CD14-positive monocyte (primary cell): ENCODE results near the gene GALK2. TPM values are rescaled to one million over a fixed set of nuclear protein-coding genes. Genes with fewer than 3 reads are reported as not detected.

ENCODE experiments used
- DNase-seq, 3 donors: peaks; one replicate each; pipeline ENCODE4 v3.0.0-alpha.2; 2011 to 2022
- H2AFZ ChIP-seq: 2 replicates; pipeline ENCODE4 v1.6.0; 2012; ENCODE audit warnings: mild to moderate bottlenecking, low read depth, low read length, inconsistent platforms; ENCODE audit not compliant: insufficient read depth, poor library complexity, severe bottlenecking
- H3K27ac ChIP-seq, 2 donors: 1 replicate in 1 of 2; 2 replicates in 1 of 2; pipeline ENCODE4 v1.5.1; 2012 to 2013; ENCODE audit warnings: low read length in 2 of 2, control low read depth in 1 of 2, inconsistent platforms in 1 of 2, low read depth in 1 of 2, mild to moderate bottlenecking in 1 of 2
- H3K27me3 ChIP-seq, 2 donors: one replicate each; pipeline versions ENCODE4 v1.6.0 to v1.6.1; 2011 to 2013; ENCODE audit warnings: low read length in 2 of 2; ENCODE audit not compliant: control insufficient read depth in 2 of 2, insufficient read depth in 2 of 2
- H3K36me3 ChIP-seq, 2 donors: replicated peaks in 1 of 2; 1 replicate in 1 of 2; 2 replicates in 1 of 2; pipeline versions ENCODE4 v1.5.1 to v1.6.1; 2012 to 2013; ENCODE audit warnings: low read length in 2 of 2, control low read depth in 1 of 2, inconsistent platforms in 1 of 2, mild to moderate bottlenecking in 1 of 2; ENCODE audit not compliant: insufficient read depth in 2 of 2, control insufficient read depth in 1 of 2
- H3K4me1 ChIP-seq, 2 donors: 1 replicate in 1 of 2; 2 replicates in 1 of 2; pipeline versions ENCODE4 v1.5.1 to v1.6.1; 2012 to 2013; ENCODE audit warnings: low read length in 2 of 2, control low read depth in 1 of 2, inconsistent platforms in 1 of 2, mild to moderate bottlenecking in 1 of 2, moderate library complexity in 1 of 2; ENCODE audit not compliant: insufficient read depth in 2 of 2, control insufficient read depth in 1 of 2
- H3K4me2 ChIP-seq: replicated peaks from 2 replicates; pipeline ENCODE3; 2012; ENCODE audit warnings: low read length, moderate library complexity, mild to moderate bottlenecking; ENCODE audit not compliant: poor library complexity, severe bottlenecking; ENCODE audit errors: extremely low read depth
- H3K4me3 ChIP-seq, 3 experiments: fragments of 200-600 bp in 1 of 3; sonication (generic) in 1 of 3; replicated peaks in 1 of 3; 1 replicate in 2 of 3; 2 replicates in 1 of 3; pipeline ENCODE4 v1.5.1; 2011 to 2013; ENCODE audit warnings: low read length in 3 of 3, mild to moderate bottlenecking in 3 of 3, control low read depth in 2 of 3, low read depth in 2 of 3, inconsistent platforms in 1 of 3, moderate library complexity in 1 of 3
- H3K79me2 ChIP-seq: 2 replicates; pipeline ENCODE4 v1.6.0; 2012; ENCODE audit warnings: mild to moderate bottlenecking, control low read depth, inconsistent platforms, low read length, moderate library complexity; ENCODE audit not compliant: insufficient read depth
- H3K9ac ChIP-seq: 2 replicates; pipeline ENCODE4 v1.6.0; 2017; ENCODE audit warnings: low read length, mild to moderate bottlenecking; ENCODE audit not compliant: insufficient read depth, poor library complexity, severe bottlenecking
- H3K9me3 ChIP-seq, 2 donors: replicated peaks in 1 of 2; 1 replicate in 1 of 2; 2 replicates in 1 of 2; pipeline versions ENCODE4 v1.5.1 to v1.6.1; 2012 to 2013; ENCODE audit warnings: low read length in 2 of 2, control low read depth in 1 of 2; ENCODE audit not compliant: control insufficient read depth in 1 of 2, insufficient read depth in 1 of 2
- H4K20me1 ChIP-seq: 2 replicates; pipeline ENCODE4 v1.6.0; 2012; ENCODE audit warnings: mild to moderate bottlenecking, low read length, control low read depth, moderate library complexity; ENCODE audit not compliant: insufficient read depth
- H3K27ac Mint-ChIP-seq, 7 donors: one replicate each; pipeline ENCODE4 v1.8.0; 2020; ENCODE audit warnings: mild to moderate bottlenecking in 7 of 7, mixed read lengths in 7 of 7, moderate library complexity in 6 of 7, inconsistent platforms in 2 of 7
- H3K27me3 Mint-ChIP-seq, 3 donors: one replicate each; pipeline ENCODE4 v1.8.0; 2021 to 2022; ENCODE audit warnings: low read depth in 3 of 3, mild to moderate bottlenecking in 3 of 3, mixed read lengths in 3 of 3, moderate library complexity in 3 of 3, inconsistent platforms in 1 of 3
- H3K36me3 Mint-ChIP-seq, 2 donors: one replicate each; pipeline ENCODE4 v1.8.0; 2020; ENCODE audit warnings: mixed read lengths in 2 of 2, inconsistent platforms in 1 of 2, mild to moderate bottlenecking in 1 of 2
- H3K4me1 Mint-ChIP-seq: one replicate; pipeline ENCODE4 v1.8.0; 2020; ENCODE audit warnings: mild to moderate bottlenecking, mixed read lengths
- H3K4me3 Mint-ChIP-seq, 2 donors: one replicate each; pipeline ENCODE4 v1.8.0; 2020; ENCODE audit warnings: mild to moderate bottlenecking in 2 of 2, mixed read lengths in 2 of 2, moderate library complexity in 1 of 2
- H3K9me3 Mint-ChIP-seq, 7 donors: one replicate each; pipeline ENCODE4 v1.8.0; 2020 to 2022; ENCODE audit warnings: mixed read lengths in 7 of 7, mild to moderate bottlenecking in 6 of 7, moderate library complexity in 6 of 7, inconsistent platforms in 2 of 7
- WGBS: methylation state at CpG from one replicate; pipeline ENCODE4 v1.1.5; 2013; ENCODE audit warnings: missing lambda C conversion rate; ENCODE audit not compliant: insufficient coverage; 5-methylcytosine and 5-hydroxymethylcytosine counted together
- intact Hi-C, 2 donors: fragments of 100-400 bp; cut with micrococcal nuclease; formaldehyde crosslinking; loops; one replicate each; pipeline versions ENCODE4 v1.15.0 to v1.15.1; 2023
- polyA plus RNA-seq, 3 donors: library from polyadenylated mRNA; depleted of rRNA in 1 of 3; unstranded in 2 of 3; stranded (reverse) in 1 of 3; fragments of 300-500 nt in 2 of 3; fragments of >200 nt in 1 of 3; fragmentation: Illumina TruSeq in 2 of 3; gene quantifications; 1 replicate in 2 of 3; 2 replicates in 1 of 3; pipeline ENCODE4 v1.2.3, GENCODE V29; 2012 to 2021
- TF ChIP-seq, protein P1 (sequence below): fragments of 200-600 bp; IDR thresholded peaks from one replicate; pipeline ENCODE4 v1.8.0; 2022; ENCODE audit warnings: antibody characterized with exemption, mild to moderate bottlenecking

GALK2 gene
- polyA plus RNA-seq, 3 donors, result 14.2 to 16.9 (median 14.5) TPM

DNA sequence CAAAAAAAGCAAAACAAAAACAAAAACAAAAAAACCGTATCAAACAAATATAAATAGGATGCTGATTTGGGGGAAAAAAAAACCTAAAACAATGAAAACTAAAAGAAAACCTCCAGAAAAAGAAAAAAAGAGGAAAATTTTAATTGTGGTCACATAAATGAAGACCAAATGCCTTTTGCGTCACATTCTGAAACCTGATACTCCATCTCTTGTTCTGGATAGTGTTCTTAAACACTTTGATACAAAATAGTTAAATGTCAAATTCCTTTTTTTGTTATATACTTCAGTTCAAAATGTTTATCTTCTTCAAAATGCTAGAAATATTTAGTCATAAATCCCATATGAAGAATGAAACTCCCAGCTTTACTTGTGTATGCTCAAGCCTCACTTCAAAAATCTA is 45.7 kb upstream of the GALK2 start:
- Mint-ChIP-seq H3K27me3 (no peaks in the 10 kb centered on the region), H3K9me3 (no peaks in the 10 kb centered on the region), H3K4me3 (no peak overlapping the region), H3K27ac (no peak overlapping the region), H3K36me3 (peaks cover 24 to 45% of the 10 kb centered on the region in 2 donors), H3K4me1 (no peaks in the 10 kb centered on the region)
- H3K79me2 ChIP-seq, result no peaks in the 10 kb centered on the region
- H3K36me3 ChIP-seq, result peaks cover 36 to 54% of the 10 kb centered on the region in 2 donors
- no CpG with 5 or more reads among the region's 2 CpGs for WGBS
- H4K20me1 ChIP-seq, result no peaks in the 10 kb centered on the region
- no peak overlapping the region for H3K9ac ChIP-seq
- H3K4me2 ChIP-seq, result no peak overlapping the region
- no peak overlapping the region for H2AFZ ChIP-seq
- no peaks in the 10 kb centered on the region for H3K9me3 ChIP-seq
- H3K4me3 ChIP-seq, result no peak overlapping the region
- TF ChIP-seq, protein P1, sequence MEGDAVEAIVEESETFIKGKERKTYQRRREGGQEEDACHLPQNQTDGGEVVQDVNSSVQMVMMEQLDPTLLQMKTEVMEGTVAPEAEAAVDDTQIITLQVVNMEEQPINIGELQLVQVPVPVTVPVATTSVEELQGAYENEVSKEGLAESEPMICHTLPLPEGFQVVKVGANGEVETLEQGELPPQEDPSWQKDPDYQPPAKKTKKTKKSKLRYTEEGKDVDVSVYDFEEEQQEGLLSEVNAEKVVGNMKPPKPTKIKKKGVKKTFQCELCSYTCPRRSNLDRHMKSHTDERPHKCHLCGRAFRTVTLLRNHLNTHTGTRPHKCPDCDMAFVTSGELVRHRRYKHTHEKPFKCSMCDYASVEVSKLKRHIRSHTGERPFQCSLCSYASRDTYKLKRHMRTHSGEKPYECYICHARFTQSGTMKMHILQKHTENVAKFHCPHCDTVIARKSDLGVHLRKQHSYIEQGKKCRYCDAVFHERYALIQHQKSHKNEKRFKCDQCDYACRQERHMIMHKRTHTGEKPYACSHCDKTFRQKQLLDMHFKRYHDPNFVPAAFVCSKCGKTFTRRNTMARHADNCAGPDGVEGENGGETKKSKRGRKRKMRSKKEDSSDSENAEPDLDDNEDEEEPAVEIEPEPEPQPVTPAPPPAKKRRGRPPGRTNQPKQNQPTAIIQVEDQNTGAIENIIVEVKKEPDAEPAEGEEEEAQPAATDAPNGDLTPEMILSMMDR, result no peak
- no peaks in the 10 kb centered on the region for H3K27me3 ChIP-seq
- no peaks in the 10 kb centered on the region for H3K4me1 ChIP-seq
- intact Hi-C loops, result no loop called here
- no peak overlapping the region for H3K27ac ChIP-seq
- no peak for DNase-seq

DNA sequence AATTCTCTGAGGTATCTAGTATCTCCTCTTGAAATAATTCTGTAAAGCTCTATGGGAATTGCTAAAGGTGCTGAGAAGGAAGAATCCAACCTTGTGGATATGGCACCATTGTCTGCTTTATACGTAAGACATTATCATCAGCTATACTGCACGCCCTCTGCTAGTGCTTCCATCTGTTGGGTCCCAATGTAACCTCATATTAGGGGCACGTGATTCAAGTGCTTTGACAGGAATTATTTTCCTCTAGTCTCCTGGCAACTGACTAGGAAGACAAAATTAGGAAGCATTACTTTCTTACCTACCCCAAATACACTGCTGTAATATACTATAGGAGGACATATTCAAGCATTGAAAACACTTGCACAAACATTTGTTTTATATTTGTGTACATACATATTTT is 38.6 kb upstream of the GALK2 start:
- no peaks in the 10 kb centered on the region for H3K9me3 Mint-ChIP-seq
- no peak for DNase-seq
- no peaks in the 10 kb centered on the region for H3K27me3 Mint-ChIP-seq

More for the DNA sequence above, 38.6 kb upstream of the GALK2 start:
- H3K4me1 Mint-ChIP-seq, result no peaks in the 10 kb centered on the region
- Histone ChIP-seq H3K4me2 (no peak overlapping the region), H3K4me1 (no peaks in the 10 kb centered on the region), H4K20me1 (no peaks in the 10 kb centered on the region), H3K36me3 (peaks cover 97 to 100% of the 10 kb centered on the region in 2 donors), H2AFZ (no peak overlapping the region), H3K9me3 (no peaks in the 10 kb centered on the region), H3K9ac (no peak overlapping the region), H3K27me3 (no peaks in the 10 kb centered on the region), H3K4me3 (no peak overlapping the region), H3K79me2 (no peaks in the 10 kb centered on the region), H3K27ac (no peak overlapping the region)
- H3K4me3 Mint-ChIP-seq, result no peak overlapping the region
- intact Hi-C loops, result no loop called here
- H3K27ac Mint-ChIP-seq, result no peak overlapping the region
- TF ChIP-seq, protein P1, result no peak
- 100% methylated on average over 2 of the region's 3 CpGs for WGBS
- peaks cover 71 to 83% of the 10 kb centered on the region in 2 donors for H3K36me3 Mint-ChIP-seq
